HepG2 (cell line): Measurements from ENCODE around the gene UNC13D. TPM values are rescaled to one million over a fixed set of nuclear protein-coding genes. Genes with fewer than 3 reads are reported as not detected.

Experiments
- AGO2 ChIP-seq: fragments of 200-400 bp; formaldehyde crosslinking; optimal IDR thresholded peaks from 2 replicates; pipeline ENCODE3; 2017; ENCODE audit warnings: mild to moderate bottlenecking, low read depth, low read length, moderate library complexity
- FOXK2 ChIP-seq: fragments of 450-650 bp; IDR thresholded peaks from 2 replicates; pipeline ENCODE4 v1.6.1; 2016
- GPN1 ChIP-seq: sonication (generic); formaldehyde crosslinking; IDR thresholded peaks from 2 replicates; pipeline ENCODE4 v1.5.1; 2020; ENCODE audit warnings: missing genetic modification reagents, borderline replicate concordance
- HDAC2 ChIP-seq: sonication (generic); formaldehyde crosslinking; IDR thresholded peaks from 2 replicates; pipeline ENCODE4 v1.4.0; 2020; ENCODE audit warnings: missing genetic modification reagents
- HNF4G ChIP-seq, 2 experiments: sonication (generic) in 1 of 2; formaldehyde crosslinking in 1 of 2; IDR thresholded peaks; 2 replicates each; pipeline versions ENCODE4 v1.4.0 to v1.6.1; 2011 to 2020; ENCODE audit warnings: borderline replicate concordance in 2 of 2, low read depth in 2 of 2, mild to moderate bottlenecking in 2 of 2, low read length in 1 of 2, missing genetic modification reagents in 1 of 2, moderate library complexity in 1 of 2
- JUND ChIP-seq: sonication (generic); formaldehyde crosslinking; IDR thresholded peaks from 2 replicates; pipeline ENCODE4 v1.8.0; 2022; ENCODE audit warnings: mild to moderate bottlenecking, missing genetic modification reagents
- KDM5B ChIP-seq: sonication (generic); formaldehyde crosslinking; IDR thresholded peaks from 2 replicates; pipeline ENCODE4 v1.4.0; 2020; ENCODE audit warnings: missing genetic modification reagents, mild to moderate bottlenecking, borderline replicate concordance
- MLLT10 ChIP-seq: sonication (generic); formaldehyde crosslinking; IDR thresholded peaks from 2 replicates; pipeline ENCODE4 v1.4.0; 2020; ENCODE audit warnings: missing genetic modification reagents
- POLR2AphosphoS5 ChIP-seq: IDR thresholded peaks from 2 replicates; pipeline ENCODE4 v1.6.1; 2012; ENCODE audit warnings: low read depth, low read length
- RAD21 ChIP-seq: fragments of 450-650 bp; formaldehyde crosslinking; IDR thresholded peaks from 2 replicates; pipeline ENCODE4 v1.5.0; 2020; ENCODE audit warnings: mild to moderate bottlenecking
- RBAK ChIP-seq: sonication (generic); formaldehyde crosslinking; IDR thresholded peaks from 2 replicates; pipeline ENCODE4 v1.5.1; 2020; ENCODE audit warnings: mild to moderate bottlenecking, missing genetic modification reagents
- RFX5 ChIP-seq: IDR thresholded peaks from 2 replicates; pipeline ENCODE4 v1.6.1; 2011; ENCODE audit warnings: low read depth, low read length, improper control_type of control experiment
- SMAD1 ChIP-seq: sonication (generic); formaldehyde crosslinking; IDR thresholded peaks from 2 replicates; pipeline ENCODE4 v1.4.0; 2020; ENCODE audit warnings: missing genetic modification reagents, low read depth, mild to moderate bottlenecking, borderline replicate concordance
- SMC3 ChIP-seq: IDR thresholded peaks from 2 replicates; pipeline ENCODE4 v1.6.1; 2011; ENCODE audit warnings: low read length, improper control_type of control experiment
- TEAD3 ChIP-seq: optimal IDR thresholded peaks from 2 replicates; pipeline ENCODE3; 2016; ENCODE audit warnings: borderline replicate concordance
- TP53 ChIP-seq: sonication (generic); formaldehyde crosslinking; conservative IDR thresholded peaks from 2 replicates; pipeline ENCODE4 v1.4.0; 2020; ENCODE audit warnings: missing genetic modification reagents
- ZFP1 ChIP-seq: IDR thresholded peaks from 2 replicates; pipeline ENCODE4 v1.6.1; 2016
- ZKSCAN5 ChIP-seq: sonication (generic); formaldehyde crosslinking; IDR thresholded peaks from 2 replicates; pipeline ENCODE4 v1.5.1; 2020; ENCODE audit warnings: mild to moderate bottlenecking, missing genetic modification reagents
- ZNF10 ChIP-seq: sonication (generic); formaldehyde crosslinking; IDR thresholded peaks from 2 replicates; pipeline ENCODE4 v1.4.0; 2020; ENCODE audit warnings: mild to moderate bottlenecking, low read depth, missing genetic modification reagents, borderline replicate concordance
- ZNF230 ChIP-seq: sonication (generic); formaldehyde crosslinking; IDR thresholded peaks from 2 replicates; pipeline ENCODE4 v1.4.0; 2020; ENCODE audit warnings: mild to moderate bottlenecking, missing genetic modification reagents
- ZNF335 ChIP-seq: sonication (generic); formaldehyde crosslinking; IDR thresholded peaks from 2 replicates; pipeline ENCODE4 v1.4.0; 2020; ENCODE audit warnings: missing genetic modification reagents
- ZNF615 ChIP-seq: sonication (generic); formaldehyde crosslinking; IDR thresholded peaks from 2 replicates; pipeline ENCODE4 v1.5.0; 2020; ENCODE audit warnings: mild to moderate bottlenecking, missing genetic modification reagents, borderline replicate concordance
- ZNF777 ChIP-seq: sonication (generic); formaldehyde crosslinking; IDR thresholded peaks from 2 replicates; pipeline ENCODE4 v1.4.0; 2020; ENCODE audit warnings: missing genetic modification reagents
- ZSCAN20 ChIP-seq: sonication (generic); formaldehyde crosslinking; IDR thresholded peaks from 2 replicates; pipeline ENCODE4 v1.4.0; 2020; ENCODE audit warnings: missing genetic modification reagents, mild to moderate bottlenecking, borderline replicate concordance
- ZSCAN25 ChIP-seq: sonication (generic); formaldehyde crosslinking; IDR thresholded peaks from 2 replicates; pipeline ENCODE4 v1.8.0; 2022; ENCODE audit warnings: mild to moderate bottlenecking, missing genetic modification reagents
- polyA plus RNA-seq, 8 experiments: library from polyadenylated mRNA; depleted of rRNA in 3 of 8; stranded (reverse) in 7 of 8; unstranded in 1 of 8; fragments of >200 nt; fragmentation: Illumina TruSeq in 4 of 8; extraction: Trizol in 4 of 8; gene quantifications; 2 replicates each; pipeline versions ENCODE4 v1.2.1 to v1.2.3, GENCODE V29; 2011 to 2016; ENCODE audit warnings: low read depth in 4 of 8, missing spikeins in 1 of 8, mixed read lengths in 1 of 8; ENCODE audit not compliant: insufficient read depth in 1 of 8
- total RNA-seq, 5 experiments: library from RNA; depleted of rRNA; stranded (reverse); fragments of >200 nt; fragmentation: Illumina TruSeq; extraction: Trizol; gene quantifications; 2 replicates each; pipeline ENCODE4 v1.2.3, GENCODE V29; 2016; ENCODE audit warnings: low read depth in 1 of 5
- TF ChIP-seq, protein P1 (sequence below): sonication (generic); formaldehyde crosslinking; IDR thresholded peaks from 2 replicates; pipeline ENCODE4 v1.4.0; 2020; ENCODE audit warnings: missing genetic modification reagents
- TF ChIP-seq, protein P2 (sequence below): sonication (generic); formaldehyde crosslinking; IDR thresholded peaks from 2 replicates; pipeline ENCODE4 v1.5.1; 2020; ENCODE audit warnings: mild to moderate bottlenecking, missing genetic modification reagents, moderate library complexity

UNC13D gene
- total and polyA plus RNA-seq, 2 of the 13 experiments (the other 11 are each of a cell fraction or from before 2014, with no cell fraction given): 29.7 to 42.7 TPM

DNA sequence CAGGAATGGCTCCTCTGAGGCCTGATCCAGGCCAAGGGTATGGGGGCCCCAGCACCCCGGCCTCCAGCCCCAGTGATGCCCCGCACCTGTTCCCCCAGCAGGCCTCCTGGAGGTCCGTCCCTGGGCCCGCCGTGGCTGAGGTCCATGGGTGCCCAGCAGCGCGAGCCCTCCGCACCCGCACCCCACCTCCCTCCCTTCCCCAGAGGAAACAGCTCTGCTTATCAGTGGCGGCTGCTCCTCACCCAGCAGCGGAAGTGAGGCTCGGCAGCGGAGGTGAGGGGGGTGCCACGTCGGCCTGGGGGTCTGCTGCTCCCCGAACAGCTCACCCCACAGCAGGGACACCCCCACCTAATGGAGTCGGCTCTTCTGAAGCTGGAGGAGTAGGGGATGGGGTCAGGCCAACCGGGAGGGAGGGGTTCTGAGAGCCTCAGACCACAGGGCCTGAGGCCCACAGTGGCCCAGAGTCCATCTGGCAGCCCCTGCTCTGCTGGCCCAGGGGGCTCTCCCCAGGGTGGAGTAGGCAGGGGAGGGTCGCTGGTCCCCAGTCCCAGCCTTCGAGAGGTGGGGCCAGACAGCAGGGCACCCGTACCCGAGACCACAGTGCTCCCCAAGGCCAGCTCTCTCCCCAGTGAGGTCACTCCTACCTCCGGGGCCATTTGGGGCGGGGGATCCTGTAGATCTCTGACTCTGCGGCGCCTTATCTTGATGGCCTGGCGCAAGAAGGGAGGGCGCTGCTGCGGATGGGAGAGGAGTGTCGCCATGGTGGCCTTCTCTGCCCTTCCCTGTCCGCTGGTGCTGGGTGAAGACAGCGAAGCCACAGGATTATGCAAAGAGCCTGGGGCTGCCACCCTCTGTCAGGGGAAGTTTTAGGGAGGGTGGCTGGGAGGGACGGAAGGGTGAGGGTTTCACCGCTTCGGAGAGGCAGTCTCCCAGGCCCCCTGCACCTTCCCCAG lies at the start of gene UNC13D (continued):
- no peak for TF ChIP-seq HDAC2 (CRISPR knock-in tag)
- TF ChIP-seq ZSCAN20 (CRISPR knock-in tag): peak; percentile 68; the same call in 1 of the 2 replicates
- no peak for TF ChIP-seq FOXK2
- TF ChIP-seq RAD21 (CRISPR knock-in tag): no peak; the same call in 1 of the 2 replicates
- TF ChIP-seq MLLT10 (CRISPR knock-in tag): no peak
- no peak for TF ChIP-seq SMC3
- TF ChIP-seq ZNF230: no peak
- TF ChIP-seq RFX5: no peak
- no peak for TF ChIP-seq ZNF615 (CRISPR knock-in tag)
- peak; percentile 70 for TF ChIP-seq ZSCAN25
- peak; percentile 55; the same call in 1 of the 2 replicates for TF ChIP-seq SMAD1 (CRISPR knock-in tag)
- TF ChIP-seq ZNF10 (CRISPR knock-in tag): no peak
- TF ChIP-seq ZKSCAN5 (CRISPR knock-in tag): peak; percentile 94
- TF ChIP-seq KDM5B (CRISPR knock-in tag): no peak; the same call in 1 of the 2 replicates
- no peak for TF ChIP-seq HNF4G (IDR thresholded peaks at IDR 0.05; ENCODE audit: borderline replicate concordance, low read depth, low read length)
- TF ChIP-seq HNF4G (CRISPR knock-in tag; IDR thresholded peaks at IDR 0.05; ENCODE audit: borderline replicate concordance, low read depth): no peak; the same call in 1 of the 2 replicates
- TF ChIP-seq AGO2: peak; percentile 51
- TF ChIP-seq ZNF335 (CRISPR knock-in tag): no peak
- no peak for TF ChIP-seq RBAK
- no peak for TF ChIP-seq ZFP1
- TF ChIP-seq, protein P1, sequence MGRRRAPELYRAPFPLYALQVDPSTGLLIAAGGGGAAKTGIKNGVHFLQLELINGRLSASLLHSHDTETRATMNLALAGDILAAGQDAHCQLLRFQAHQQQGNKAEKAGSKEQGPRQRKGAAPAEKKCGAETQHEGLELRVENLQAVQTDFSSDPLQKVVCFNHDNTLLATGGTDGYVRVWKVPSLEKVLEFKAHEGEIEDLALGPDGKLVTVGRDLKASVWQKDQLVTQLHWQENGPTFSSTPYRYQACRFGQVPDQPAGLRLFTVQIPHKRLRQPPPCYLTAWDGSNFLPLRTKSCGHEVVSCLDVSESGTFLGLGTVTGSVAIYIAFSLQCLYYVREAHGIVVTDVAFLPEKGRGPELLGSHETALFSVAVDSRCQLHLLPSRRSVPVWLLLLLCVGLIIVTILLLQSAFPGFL (CRISPR knock-in tag): no peak
- TF ChIP-seq POLR2AphosphoS5: peak; percentile 63
- TF ChIP-seq ZNF777 (CRISPR knock-in tag): peak; percentile 37; the same call in 1 of the 2 replicates
- 0 out of 2 replicates have a peak, but pooled peaks have one; percentile 10 for TF ChIP-seq JUND
- no peak for TF ChIP-seq GPN1 (CRISPR knock-in tag)
- TF ChIP-seq TEAD3 (CRISPR knock-in tag): peak; percentile 53
- TF ChIP-seq TP53: no peak
- TF ChIP-seq, protein P2, sequence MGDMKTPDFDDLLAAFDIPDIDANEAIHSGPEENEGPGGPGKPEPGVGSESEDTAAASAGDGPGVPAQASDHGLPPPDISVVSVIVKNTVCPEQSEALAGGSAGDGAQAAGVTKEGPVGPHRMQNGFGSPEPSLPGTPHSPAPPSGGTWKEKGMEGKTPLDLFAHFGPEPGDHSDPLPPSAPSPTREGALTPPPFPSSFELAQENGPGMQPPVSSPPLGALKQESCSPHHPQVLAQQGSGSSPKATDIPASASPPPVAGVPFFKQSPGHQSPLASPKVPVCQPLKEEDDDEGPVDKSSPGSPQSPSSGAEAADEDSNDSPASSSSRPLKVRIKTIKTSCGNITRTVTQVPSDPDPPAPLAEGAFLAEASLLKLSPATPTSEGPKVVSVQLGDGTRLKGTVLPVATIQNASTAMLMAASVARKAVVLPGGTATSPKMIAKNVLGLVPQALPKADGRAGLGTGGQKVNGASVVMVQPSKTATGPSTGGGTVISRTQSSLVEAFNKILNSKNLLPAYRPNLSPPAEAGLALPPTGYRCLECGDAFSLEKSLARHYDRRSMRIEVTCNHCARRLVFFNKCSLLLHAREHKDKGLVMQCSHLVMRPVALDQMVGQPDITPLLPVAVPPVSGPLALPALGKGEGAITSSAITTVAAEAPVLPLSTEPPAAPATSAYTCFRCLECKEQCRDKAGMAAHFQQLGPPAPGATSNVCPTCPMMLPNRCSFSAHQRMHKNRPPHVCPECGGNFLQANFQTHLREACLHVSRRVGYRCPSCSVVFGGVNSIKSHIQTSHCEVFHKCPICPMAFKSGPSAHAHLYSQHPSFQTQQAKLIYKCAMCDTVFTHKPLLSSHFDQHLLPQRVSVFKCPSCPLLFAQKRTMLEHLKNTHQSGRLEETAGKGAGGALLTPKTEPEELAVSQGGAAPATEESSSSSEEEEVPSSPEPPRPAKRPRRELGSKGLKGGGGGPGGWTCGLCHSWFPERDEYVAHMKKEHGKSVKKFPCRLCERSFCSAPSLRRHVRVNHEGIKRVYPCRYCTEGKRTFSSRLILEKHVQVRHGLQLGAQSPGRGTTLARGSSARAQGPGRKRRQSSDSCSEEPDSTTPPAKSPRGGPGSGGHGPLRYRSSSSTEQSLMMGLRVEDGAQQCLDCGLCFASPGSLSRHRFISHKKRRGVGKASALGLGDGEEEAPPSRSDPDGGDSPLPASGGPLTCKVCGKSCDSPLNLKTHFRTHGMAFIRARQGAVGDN (CRISPR knock-in tag): peak; percentile 93
